ENCODE data around the gene UBE2Q1. TPM values are rescaled to one million over a fixed set of nuclear protein-coding genes. Genes with fewer than 3 reads are reported as not detected.

UBE2Q1 gene
- total and polyA plus RNA-seq, 8 donors = 20.4 to 137 (median 28.5) TPM

DNA sequence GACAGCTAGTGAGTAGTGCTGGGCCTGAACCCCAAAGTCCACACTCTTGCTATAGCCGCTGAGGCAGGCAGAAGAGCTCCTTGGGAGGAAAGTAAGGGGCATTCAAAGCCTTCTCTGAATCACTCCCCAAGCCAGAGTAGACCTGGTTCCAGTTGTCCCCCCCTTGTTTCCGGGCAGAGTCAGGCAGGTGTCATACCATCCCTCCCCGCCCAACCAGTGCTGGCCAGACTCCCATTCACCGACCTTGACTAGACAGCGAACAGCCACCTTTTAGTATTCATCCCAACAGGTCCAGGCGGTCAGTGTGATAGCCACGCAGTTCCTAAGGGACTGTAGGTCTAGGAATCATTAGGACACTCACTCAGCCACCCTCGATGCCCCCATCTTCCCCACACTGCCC lies 20.9 kb upstream of the UBE2Q1 start:
- Histone ChIP-seq H3K4me3 (no peak overlapping the region), H3K36me3 (peaks cover 40 to 69% (median 64%) of the 10 kb centered on the region in 4 donors), H3K27ac (no peak overlapping the region), H3K9me3 (no peaks in the 10 kb centered on the region), H3K4me1 (peaks cover 0 to 8% (median 1%) of the 10 kb centered on the region in 4 donors), H3K27me3 (no peaks in the 10 kb centered on the region)
- TF ChIP-seq, protein P1, sequence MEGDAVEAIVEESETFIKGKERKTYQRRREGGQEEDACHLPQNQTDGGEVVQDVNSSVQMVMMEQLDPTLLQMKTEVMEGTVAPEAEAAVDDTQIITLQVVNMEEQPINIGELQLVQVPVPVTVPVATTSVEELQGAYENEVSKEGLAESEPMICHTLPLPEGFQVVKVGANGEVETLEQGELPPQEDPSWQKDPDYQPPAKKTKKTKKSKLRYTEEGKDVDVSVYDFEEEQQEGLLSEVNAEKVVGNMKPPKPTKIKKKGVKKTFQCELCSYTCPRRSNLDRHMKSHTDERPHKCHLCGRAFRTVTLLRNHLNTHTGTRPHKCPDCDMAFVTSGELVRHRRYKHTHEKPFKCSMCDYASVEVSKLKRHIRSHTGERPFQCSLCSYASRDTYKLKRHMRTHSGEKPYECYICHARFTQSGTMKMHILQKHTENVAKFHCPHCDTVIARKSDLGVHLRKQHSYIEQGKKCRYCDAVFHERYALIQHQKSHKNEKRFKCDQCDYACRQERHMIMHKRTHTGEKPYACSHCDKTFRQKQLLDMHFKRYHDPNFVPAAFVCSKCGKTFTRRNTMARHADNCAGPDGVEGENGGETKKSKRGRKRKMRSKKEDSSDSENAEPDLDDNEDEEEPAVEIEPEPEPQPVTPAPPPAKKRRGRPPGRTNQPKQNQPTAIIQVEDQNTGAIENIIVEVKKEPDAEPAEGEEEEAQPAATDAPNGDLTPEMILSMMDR (IDR thresholded peaks at IDR 0.05) = no peak
- TF ChIP-seq EP300 (IDR thresholded peaks at IDR 0.05) (no peak), POLR2AphosphoS5 (IDR thresholded peaks at IDR 0.05) (no peak), POLR2A (IDR thresholded peaks at IDR 0.05) (no peak)
- intact Hi-C loops (cut with DNase I; ENCODE audit: low total_unique reads) = no loop called here
- DNase-seq = no peak
- 85 to 94% (median 91%) methylated on average over 8 of the region's 8 CpGs for WGBS, 5 donors

DNA sequence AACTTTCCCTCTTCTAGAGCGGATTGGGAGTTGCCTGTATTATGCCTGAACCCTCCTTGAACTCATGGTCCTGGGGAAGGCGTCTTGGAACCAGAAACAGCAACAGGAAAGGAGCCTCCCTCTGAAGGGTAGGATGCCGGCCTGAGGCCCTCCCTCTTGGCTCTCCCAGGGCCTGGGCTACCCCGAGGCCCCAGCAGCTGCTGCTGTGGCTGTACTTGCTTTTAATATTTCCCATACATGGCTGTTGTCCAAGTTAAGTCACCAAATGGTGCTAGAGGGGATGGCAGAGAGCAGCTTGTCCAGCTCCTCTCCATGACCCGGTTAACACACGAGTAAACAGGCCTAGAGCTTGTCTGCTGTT lies 19.6 kb upstream of the UBE2Q1 start:
- intact Hi-C loops (cut with DNase I; ENCODE audit: low total_unique reads) = no loop called here
- DNase-seq = no peak
- Histone ChIP-seq H3K27me3 (no peaks in the 10 kb centered on the region), H3K36me3 (peaks cover 26 to 56% (median 51%) of the 10 kb centered on the region in 4 donors), H3K9me3 (no peaks in the 10 kb centered on the region), H3K4me1 (peaks cover 0 to 3% (median 0%) of the 10 kb centered on the region in 4 donors), H3K4me3 (no peak overlapping the region), H3K27ac (peak overlapping the region in 2 of 5 donors; percentile 14 to 22)
- 48 to 58% (median 53%) methylated on average over 6 of the region's 6 CpGs for WGBS, 5 donors
- TF ChIP-seq EP300 (IDR thresholded peaks at IDR 0.05) (no peak), POLR2AphosphoS5 (IDR thresholded peaks at IDR 0.05) (no peak)
- TF ChIP-seq, protein P1 (IDR thresholded peaks at IDR 0.05) = no peak

DNA sequence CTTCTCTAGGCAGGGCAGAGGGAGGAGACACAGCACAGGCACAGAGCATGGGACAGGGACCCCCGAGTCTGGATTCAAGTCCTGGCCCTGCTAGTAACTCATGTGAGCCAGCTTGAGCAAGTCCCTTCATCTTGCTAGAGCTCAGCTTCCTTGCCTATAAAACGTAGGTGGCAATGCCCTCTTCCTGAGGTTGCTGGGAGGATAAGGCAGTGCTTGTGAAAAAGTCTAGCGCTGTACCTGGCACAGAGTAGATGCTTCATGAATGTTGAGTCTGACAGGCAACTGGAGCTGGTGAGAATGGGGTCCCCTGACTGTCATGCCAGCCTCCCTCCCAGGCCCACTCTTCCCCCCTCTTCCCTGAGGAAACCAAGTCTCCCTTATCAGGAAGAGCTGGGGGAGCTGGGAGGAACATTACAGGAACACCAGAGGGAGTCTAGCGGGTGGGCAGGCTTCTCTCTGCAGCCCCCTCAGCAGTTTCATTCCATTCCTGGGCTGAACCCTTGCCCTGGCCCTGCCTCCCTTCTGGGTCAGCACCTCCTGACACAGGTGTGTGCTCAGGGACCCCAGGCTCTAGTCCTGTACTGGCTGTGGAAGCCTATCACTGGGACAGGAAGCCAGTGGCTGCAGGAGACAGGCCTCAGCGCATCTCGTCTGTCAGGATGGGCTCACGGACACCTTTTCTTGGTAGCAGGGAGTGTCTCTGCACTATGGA lies 19.0 kb upstream of the UBE2Q1 start:
- Histone ChIP-seq H3K36me3 (peaks cover 21 to 50% (median 46%) of the 10 kb centered on the region in 4 donors), H3K4me3 (no peak overlapping the region), H3K27ac (peak overlapping the region in 2 of 5 donors; percentile 14 to 22), H3K4me1 (peaks cover 0 to 3% (median 0%) of the 10 kb centered on the region in 4 donors), H3K27me3 (no peaks in the 10 kb centered on the region), H3K9me3 (no peaks in the 10 kb centered on the region)
- DNase-seq = no peak
- TF ChIP-seq EP300 (IDR thresholded peaks at IDR 0.05) (no peak), POLR2AphosphoS5 (IDR thresholded peaks at IDR 0.05) (no peak), POLR2A (IDR thresholded peaks at IDR 0.05) (no peak)
- TF ChIP-seq, protein P1 (IDR thresholded peaks at IDR 0.05) = no peak
- intact Hi-C loops (cut with DNase I; ENCODE audit: low total_unique reads) = no loop called here
- 58 to 84% (median 70%) methylated on average over 3 to 7 of the region's 7 CpGs for WGBS, 5 donors

DNA sequence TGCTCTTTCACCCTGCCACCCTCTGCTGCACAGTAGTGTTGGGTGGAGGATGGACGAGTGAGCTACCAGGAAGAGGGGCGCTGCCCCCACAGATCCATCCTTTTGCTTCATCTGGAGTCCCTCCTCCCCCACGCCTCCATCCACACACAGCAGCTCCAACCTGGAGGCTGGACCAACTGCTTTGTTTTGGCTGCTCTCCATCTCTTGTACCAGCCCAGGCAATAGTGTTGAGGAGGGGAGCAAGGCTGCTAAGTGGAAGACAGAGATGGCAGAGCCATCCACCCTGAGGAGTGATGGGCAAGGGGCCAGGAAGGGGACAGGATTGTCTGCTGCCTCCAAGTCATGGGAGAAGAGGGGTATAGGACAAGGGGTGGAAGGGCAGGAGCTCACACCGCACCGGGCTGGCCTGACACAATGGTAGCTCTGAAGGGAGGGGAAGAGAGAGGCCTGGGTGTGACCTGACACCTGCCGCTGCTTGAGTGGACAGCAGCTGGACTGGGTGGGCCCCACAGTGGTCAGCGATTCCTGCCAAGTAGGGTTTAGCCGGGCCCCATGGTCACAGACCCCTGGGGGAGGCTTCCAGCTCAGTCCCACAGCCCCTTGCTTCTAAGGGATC lies 17.6 kb upstream of the UBE2Q1 start:
- Histone ChIP-seq H3K9me3 (no peaks in the 10 kb centered on the region), H3K4me1 (peaks cover 0 to 3% (median 0%) of the 10 kb centered on the region in 4 donors), H3K4me3 (no peak overlapping the region), H3K27me3 (no peaks in the 10 kb centered on the region), H3K27ac (no peak overlapping the region), H3K36me3 (peaks cover 12 to 36% (median 31%) of the 10 kb centered on the region in 4 donors)
- intact Hi-C loops (cut with DNase I; ENCODE audit: low total_unique reads) = no loop called here
- TF ChIP-seq EP300 (IDR thresholded peaks at IDR 0.05) = no peak
- TF ChIP-seq, protein P1 (IDR thresholded peaks at IDR 0.05) = no peak
- TF ChIP-seq POLR2A (IDR thresholded peaks at IDR 0.05) = no peak
- TF ChIP-seq POLR2AphosphoS5 (IDR thresholded peaks at IDR 0.05) = no peak
- DNase-seq = no peak
- WGBS, 5 donors = 64 to 77% (median 68%) methylated on average over 8 of the region's 8 CpGs
